ENCODE data around the gene CFAP46.

- TF ChIP-seq SIN3A (IDR thresholded peaks at IDR 0.05; ENCODE audit: borderline replicate concordance, insufficient read depth, low read length) (no peak), POLR2AphosphoS5 (IDR thresholded peaks at IDR 0.05; ENCODE audit: low read depth, low read length) (no peak), REST (IDR thresholded peaks at IDR 0.05; ENCODE audit: insufficient read depth in 1 of 2, low read depth in 2 of 2, low read length in 2 of 2) (no peak)
Measured at GRCh38 chr10:132977076-132977475, 34.7 kb upstream of the CFAP46 start.
